Measurements from ENCODE around the gene AFF3.

GRCh38 chr2:100104718-100105677, 37.4 kb downstream of the AFF3 start:
- TF ChIP-seq POLR2A (IDR thresholded peaks at IDR 0.05) (no peak), CTCF (IDR thresholded peaks at IDR 0.05) (no peak)
